HepG2 (cell line): Measurements from ENCODE around the gene MEAK7. TPM values are rescaled to one million over a fixed set of nuclear protein-coding genes. Genes with fewer than 3 reads are reported as not detected.
A peak's percentile ranks its signal among the peaks of the same experiment; 100 is the strongest.

Experiments used
- ARNTL ChIP-seq: sonication (generic); formaldehyde crosslinking; IDR thresholded peaks from 2 replicates; pipeline ENCODE4 v1.4.0; 2020; ENCODE audit warnings: mild to moderate bottlenecking, missing genetic modification reagents
- ASH2L ChIP-seq: fragments of 300-600, 200-600 bp; sonication (generic); IDR thresholded peaks from 2 replicates; pipeline ENCODE4 v1.7.0; 2017; ENCODE audit warnings: low read depth, mild to moderate bottlenecking, moderate library complexity, mixed read lengths, low read length; ENCODE audit not compliant: insufficient read length
- CCDC6 ChIP-seq: sonication (generic); formaldehyde crosslinking; IDR thresholded peaks from 2 replicates; pipeline ENCODE4 v1.8.1; 2022; ENCODE audit warnings: mild to moderate bottlenecking, missing genetic modification reagents, moderate library complexity
- CHCHD3 ChIP-seq: sonication (generic); formaldehyde crosslinking; IDR thresholded peaks from 2 replicates; pipeline ENCODE4 v1.8.0; 2022; ENCODE audit warnings: mild to moderate bottlenecking, missing genetic modification reagents, moderate library complexity
- KDM1A ChIP-seq: IDR thresholded peaks from 2 replicates; pipeline ENCODE4 v1.6.1; 2016; ENCODE audit warnings: missing compliant biosample characterization
- KDM6A ChIP-seq: IDR thresholded peaks from 2 replicates; pipeline ENCODE4 v1.6.1; 2016; ENCODE audit warnings: low read depth
- KLF15 ChIP-seq: sonication (generic); formaldehyde crosslinking; IDR thresholded peaks from 2 replicates; pipeline ENCODE4 v1.8.1; 2023; ENCODE audit warnings: borderline replicate concordance, mild to moderate bottlenecking, inconsistent platforms, missing genetic modification reagents, mixed read lengths
- MTF1 ChIP-seq: sonication (generic); formaldehyde crosslinking; IDR thresholded peaks from 2 replicates; pipeline ENCODE4 v1.5.0; 2020; ENCODE audit warnings: missing genetic modification reagents
- NFATC3 ChIP-seq: sonication (generic); formaldehyde crosslinking; IDR thresholded peaks from 2 replicates; pipeline ENCODE4 v1.5.1; 2020; ENCODE audit warnings: mild to moderate bottlenecking, missing genetic modification reagents
- PRPF4 ChIP-seq: fragments of 200-400 bp; formaldehyde crosslinking; IDR thresholded peaks from 2 replicates; pipeline ENCODE4 v1.6.1; 2016; ENCODE audit warnings: low read length, low read depth; ENCODE audit not compliant: poor library complexity, severe bottlenecking
- RARA ChIP-seq: IDR thresholded peaks from 2 replicates; pipeline ENCODE4 v1.6.1; 2016; ENCODE audit warnings: missing genetic modification reagents, missing compliant biosample characterization
- RBFOX2 ChIP-seq: fragments of 200-400 bp; formaldehyde crosslinking; IDR thresholded peaks from 2 replicates; pipeline ENCODE4 v1.6.1; 2017; ENCODE audit warnings: low read depth, mild to moderate bottlenecking, low read length
- TGIF2 ChIP-seq: IDR thresholded peaks from 2 replicates; pipeline ENCODE4 v1.6.1; 2016; ENCODE audit warnings: control low read depth, missing compliant biosample characterization
- WIZ ChIP-seq: sonication (generic); formaldehyde crosslinking; IDR thresholded peaks from 2 replicates; pipeline ENCODE4 v1.5.1; 2020; ENCODE audit warnings: mild to moderate bottlenecking, missing genetic modification reagents
- ZNF207 ChIP-seq: fragments of 450-650 bp; IDR thresholded peaks from 2 replicates; pipeline ENCODE4 v1.6.1; 2016; ENCODE audit warnings: antibody characterized with exemption, borderline replicate concordance
- ZNF382 ChIP-seq: sonication (generic); formaldehyde crosslinking; IDR thresholded peaks from 2 replicates; pipeline ENCODE4 v1.5.0; 2020; ENCODE audit warnings: missing genetic modification reagents, mild to moderate bottlenecking, borderline replicate concordance
- ZNF558 ChIP-seq: sonication (generic); formaldehyde crosslinking; IDR thresholded peaks from 2 replicates; pipeline ENCODE4 v1.9.0; 2022; ENCODE audit warnings: mild to moderate bottlenecking, missing genetic modification reagents, borderline replicate concordance
- ZNF703 ChIP-seq: sonication (generic); formaldehyde crosslinking; IDR thresholded peaks from 2 replicates; pipeline ENCODE4 v1.5.1; 2020; ENCODE audit warnings: missing genetic modification reagents, mild to moderate bottlenecking, moderate library complexity, borderline replicate concordance
- ZNF737 ChIP-seq: sonication (generic); formaldehyde crosslinking; IDR thresholded peaks from 2 replicates; pipeline ENCODE4 v1.5.0; 2020; ENCODE audit warnings: missing genetic modification reagents, mild to moderate bottlenecking, borderline replicate concordance
- polyA plus RNA-seq, 8 experiments: library from polyadenylated mRNA; depleted of rRNA in 3 of 8; stranded (reverse) in 7 of 8; unstranded in 1 of 8; fragments of >200 nt; fragmentation: Illumina TruSeq in 4 of 8; extraction: Trizol in 4 of 8; gene quantifications; 2 replicates each; pipeline versions ENCODE4 v1.2.1 to v1.2.3, GENCODE V29; 2011 to 2016; ENCODE audit warnings: low read depth in 4 of 8, missing spikeins in 1 of 8, mixed read lengths in 1 of 8; ENCODE audit not compliant: insufficient read depth in 1 of 8
- total RNA-seq, 5 experiments: library from RNA; depleted of rRNA; stranded (reverse); fragments of >200 nt; fragmentation: Illumina TruSeq; extraction: Trizol; gene quantifications; 2 replicates each; pipeline ENCODE4 v1.2.3, GENCODE V29; 2016; ENCODE audit warnings: low read depth in 1 of 5
- TF ChIP-seq, protein P1 (sequence below): IDR thresholded peaks from 2 replicates; pipeline ENCODE4 v1.4.0; 2020; ENCODE audit warnings: mild to moderate bottlenecking, missing genetic modification reagents
- TF ChIP-seq, protein P2 (sequence below), 2 experiments: fragments of 450-650 bp in 1 of 2; sonication (generic) in 1 of 2; formaldehyde crosslinking; IDR thresholded peaks; 2 replicates each; pipeline versions ENCODE4 v1.5.0 to v1.8.0; 2020 to 2022; ENCODE audit warnings: mild to moderate bottlenecking in 1 of 2, missing genetic modification reagents in 1 of 2
- TF ChIP-seq, protein P3 (sequence below): sonication (generic); formaldehyde crosslinking; IDR thresholded peaks from 2 replicates; pipeline ENCODE4 v1.8.1; 2023; ENCODE audit warnings: mild to moderate bottlenecking, moderate library complexity, missing genetic modification reagents
- TF ChIP-seq, protein P4 (sequence below): IDR thresholded peaks from 2 replicates; pipeline ENCODE4 v1.6.1; 2016; ENCODE audit warnings: missing compliant biosample characterization, missing genetic modification reagents, borderline replicate concordance

MEAK7 gene
- total and polyA plus RNA-seq, 2 of the 13 experiments (the other 11 are each of a cell fraction or from before 2014, with no cell fraction given) = 11.8 to 14.7 TPM

DNA sequence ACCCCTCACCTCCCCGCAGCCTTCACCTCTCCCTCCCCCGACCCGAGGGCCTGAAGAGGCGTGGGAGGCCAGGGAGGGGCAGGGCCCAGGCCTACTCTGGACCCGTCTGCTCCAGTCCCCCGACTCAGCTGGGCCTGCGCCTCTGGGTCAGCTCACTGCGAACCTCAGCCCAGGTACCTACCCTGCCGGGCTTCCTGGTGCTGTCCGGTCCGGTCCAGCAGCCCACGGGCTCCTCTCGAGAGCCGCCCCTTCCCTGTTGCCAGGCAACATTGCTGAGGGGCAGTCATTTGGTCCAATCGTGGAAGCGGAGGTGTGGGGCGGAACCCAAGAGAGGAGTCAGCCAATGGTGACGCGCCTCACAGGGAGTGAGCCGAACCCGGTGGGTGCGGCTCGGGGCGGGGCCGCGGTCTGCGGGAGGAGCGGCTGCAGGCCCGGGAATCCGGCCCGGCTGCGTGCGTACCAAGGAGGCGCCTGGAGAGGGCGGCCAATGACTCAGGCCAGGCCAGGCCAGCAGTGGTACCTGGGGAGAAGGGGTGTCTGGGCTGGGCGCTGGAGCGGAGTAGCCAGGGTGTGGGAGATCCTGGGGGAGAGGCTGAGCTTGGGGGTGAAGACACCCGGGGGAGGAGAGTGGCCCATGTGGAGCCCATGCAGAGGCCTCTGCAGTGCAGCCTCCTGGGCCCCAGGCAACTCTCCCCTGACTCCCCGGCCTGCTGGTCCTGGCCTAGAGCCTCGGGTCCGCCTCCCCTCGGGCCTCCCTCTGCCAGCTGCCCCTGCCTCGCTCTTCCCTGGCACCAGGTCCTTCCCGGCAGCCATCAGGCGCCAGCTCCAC lies at the start of gene MEAK7 (continued):
- TF ChIP-seq ZNF382 (CRISPR knock-in tag) = no peak
- TF ChIP-seq TGIF2 (CRISPR knock-in tag) = peak; percentile 75
- TF ChIP-seq NFATC3 (CRISPR knock-in tag) = no peak
- no peak for TF ChIP-seq RARA
- TF ChIP-seq KDM1A (CRISPR knock-in tag) = no peak
- TF ChIP-seq RBFOX2 = peak; percentile 82
- TF ChIP-seq, protein P1, sequence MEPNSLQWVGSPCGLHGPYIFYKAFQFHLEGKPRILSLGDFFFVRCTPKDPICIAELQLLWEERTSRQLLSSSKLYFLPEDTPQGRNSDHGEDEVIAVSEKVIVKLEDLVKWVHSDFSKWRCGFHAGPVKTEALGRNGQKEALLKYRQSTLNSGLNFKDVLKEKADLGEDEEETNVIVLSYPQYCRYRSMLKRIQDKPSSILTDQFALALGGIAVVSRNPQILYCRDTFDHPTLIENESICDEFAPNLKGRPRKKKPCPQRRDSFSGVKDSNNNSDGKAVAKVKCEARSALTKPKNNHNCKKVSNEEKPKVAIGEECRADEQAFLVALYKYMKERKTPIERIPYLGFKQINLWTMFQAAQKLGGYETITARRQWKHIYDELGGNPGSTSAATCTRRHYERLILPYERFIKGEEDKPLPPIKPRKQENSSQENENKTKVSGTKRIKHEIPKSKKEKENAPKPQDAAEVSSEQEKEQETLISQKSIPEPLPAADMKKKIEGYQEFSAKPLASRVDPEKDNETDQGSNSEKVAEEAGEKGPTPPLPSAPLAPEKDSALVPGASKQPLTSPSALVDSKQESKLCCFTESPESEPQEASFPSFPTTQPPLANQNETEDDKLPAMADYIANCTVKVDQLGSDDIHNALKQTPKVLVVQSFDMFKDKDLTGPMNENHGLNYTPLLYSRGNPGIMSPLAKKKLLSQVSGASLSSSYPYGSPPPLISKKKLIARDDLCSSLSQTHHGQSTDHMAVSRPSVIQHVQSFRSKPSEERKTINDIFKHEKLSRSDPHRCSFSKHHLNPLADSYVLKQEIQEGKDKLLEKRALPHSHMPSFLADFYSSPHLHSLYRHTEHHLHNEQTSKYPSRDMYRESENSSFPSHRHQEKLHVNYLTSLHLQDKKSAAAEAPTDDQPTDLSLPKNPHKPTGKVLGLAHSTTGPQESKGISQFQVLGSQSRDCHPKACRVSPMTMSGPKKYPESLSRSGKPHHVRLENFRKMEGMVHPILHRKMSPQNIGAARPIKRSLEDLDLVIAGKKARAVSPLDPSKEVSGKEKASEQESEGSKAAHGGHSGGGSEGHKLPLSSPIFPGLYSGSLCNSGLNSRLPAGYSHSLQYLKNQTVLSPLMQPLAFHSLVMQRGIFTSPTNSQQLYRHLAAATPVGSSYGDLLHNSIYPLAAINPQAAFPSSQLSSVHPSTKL = no peak; the same call in 1 of the 2 replicates
- no peak for TF ChIP-seq ZNF558
- TF ChIP-seq WIZ = 0 out of 2 replicates have a peak, but pooled peaks have one; percentile 15
- no peak for TF ChIP-seq ARNTL
- no peak for TF ChIP-seq MTF1
- TF ChIP-seq, protein P2, sequence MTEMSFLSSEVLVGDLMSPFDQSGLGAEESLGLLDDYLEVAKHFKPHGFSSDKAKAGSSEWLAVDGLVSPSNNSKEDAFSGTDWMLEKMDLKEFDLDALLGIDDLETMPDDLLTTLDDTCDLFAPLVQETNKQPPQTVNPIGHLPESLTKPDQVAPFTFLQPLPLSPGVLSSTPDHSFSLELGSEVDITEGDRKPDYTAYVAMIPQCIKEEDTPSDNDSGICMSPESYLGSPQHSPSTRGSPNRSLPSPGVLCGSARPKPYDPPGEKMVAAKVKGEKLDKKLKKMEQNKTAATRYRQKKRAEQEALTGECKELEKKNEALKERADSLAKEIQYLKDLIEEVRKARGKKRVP (CRISPR knock-in tag; IDR thresholded peaks at IDR 0.05) = no peak
- 0 out of 2 replicates have a peak, but pooled peaks have one; percentile 66 for TF ChIP-seq CHCHD3 (CRISPR knock-in tag)
- no peak for TF ChIP-seq ZNF703 (CRISPR knock-in tag)
- no peak for TF ChIP-seq ZNF737 (CRISPR knock-in tag)
- TF ChIP-seq, protein P3, sequence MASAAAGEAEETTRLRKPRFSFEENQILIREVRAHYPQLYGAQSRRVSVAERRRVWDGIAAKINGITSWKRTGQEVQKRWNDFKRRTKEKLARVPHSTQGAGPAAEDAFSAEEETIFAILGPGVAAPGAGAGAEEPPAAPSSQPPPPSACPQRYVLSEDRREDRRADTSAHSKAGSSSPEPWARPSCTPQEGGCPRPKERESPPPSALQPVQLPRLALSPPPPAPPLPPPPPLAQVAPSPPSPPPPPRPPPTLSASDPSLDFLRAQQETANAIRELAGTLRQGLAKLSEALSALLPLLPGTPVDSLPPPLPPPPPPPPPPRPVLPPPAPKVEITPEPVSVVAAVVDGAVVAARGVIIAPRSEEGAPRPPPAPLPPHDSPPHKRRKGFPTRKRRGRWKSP (CRISPR knock-in tag) = no peak; the same call in 1 of the 2 replicates
- no peak for TF ChIP-seq PRPF4
- TF ChIP-seq KLF15 = peak; percentile 32; the same call in 1 of the 2 replicates
- TF ChIP-seq, protein P4, sequence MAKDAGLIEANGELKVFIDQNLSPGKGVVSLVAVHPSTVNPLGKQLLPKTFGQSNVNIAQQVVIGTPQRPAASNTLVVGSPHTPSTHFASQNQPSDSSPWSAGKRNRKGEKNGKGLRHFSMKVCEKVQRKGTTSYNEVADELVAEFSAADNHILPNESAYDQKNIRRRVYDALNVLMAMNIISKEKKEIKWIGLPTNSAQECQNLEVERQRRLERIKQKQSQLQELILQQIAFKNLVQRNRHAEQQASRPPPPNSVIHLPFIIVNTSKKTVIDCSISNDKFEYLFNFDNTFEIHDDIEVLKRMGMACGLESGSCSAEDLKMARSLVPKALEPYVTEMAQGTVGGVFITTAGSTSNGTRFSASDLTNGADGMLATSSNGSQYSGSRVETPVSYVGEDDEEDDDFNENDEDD = no peak; the same call in 1 of the 2 replicates
- TF ChIP-seq KDM6A (CRISPR knock-in tag) = no peak
- TF ChIP-seq CCDC6 = no peak
- no peak for TF ChIP-seq ASH2L
- TF ChIP-seq ZNF207 = no peak
